Lower leg skin (tissue), 3 donors: Measurements from ENCODE around the gene FGF7.

Experiments
- POLR2A ChIP-seq, 2 donors: fragments of 450-650 bp; IDR thresholded peaks; one replicate each; pipeline ENCODE4 v1.6.1; 2016 to 2017; ENCODE audit warnings: antibody characterized with exemption in 2 of 2, mild to moderate bottlenecking in 1 of 2, moderate library complexity in 1 of 2
- TF ChIP-seq, protein P1 (sequence below), 3 donors: fragments of 450-650 bp; IDR thresholded peaks; one replicate each; pipeline ENCODE4 v1.5.1; 2016; ENCODE audit warnings: antibody characterized with exemption in 3 of 3, mild to moderate bottlenecking in 3 of 3, moderate library complexity in 2 of 3

DNA sequence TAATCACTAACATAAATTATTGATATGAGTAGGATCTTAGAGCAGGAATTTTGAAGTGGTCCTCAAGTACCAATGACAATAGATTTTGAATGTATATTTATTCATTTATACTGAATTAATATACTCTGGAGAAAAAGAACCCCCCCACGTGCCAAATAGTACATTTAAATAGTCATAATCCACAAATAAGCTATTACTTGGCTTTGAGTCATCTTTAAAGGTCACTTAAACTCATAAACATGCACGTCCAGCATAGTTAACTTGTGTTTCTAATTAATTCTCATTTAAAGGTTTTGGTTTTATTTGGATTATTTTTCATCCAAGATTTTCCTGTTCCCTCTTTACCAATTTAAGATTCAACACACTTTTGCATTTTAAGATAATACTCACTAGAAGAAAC is 35.1 kb downstream of the FGF7 start:
- TF ChIP-seq POLR2A (IDR thresholded peaks at IDR 0.05): no peak
- TF ChIP-seq, protein P1, sequence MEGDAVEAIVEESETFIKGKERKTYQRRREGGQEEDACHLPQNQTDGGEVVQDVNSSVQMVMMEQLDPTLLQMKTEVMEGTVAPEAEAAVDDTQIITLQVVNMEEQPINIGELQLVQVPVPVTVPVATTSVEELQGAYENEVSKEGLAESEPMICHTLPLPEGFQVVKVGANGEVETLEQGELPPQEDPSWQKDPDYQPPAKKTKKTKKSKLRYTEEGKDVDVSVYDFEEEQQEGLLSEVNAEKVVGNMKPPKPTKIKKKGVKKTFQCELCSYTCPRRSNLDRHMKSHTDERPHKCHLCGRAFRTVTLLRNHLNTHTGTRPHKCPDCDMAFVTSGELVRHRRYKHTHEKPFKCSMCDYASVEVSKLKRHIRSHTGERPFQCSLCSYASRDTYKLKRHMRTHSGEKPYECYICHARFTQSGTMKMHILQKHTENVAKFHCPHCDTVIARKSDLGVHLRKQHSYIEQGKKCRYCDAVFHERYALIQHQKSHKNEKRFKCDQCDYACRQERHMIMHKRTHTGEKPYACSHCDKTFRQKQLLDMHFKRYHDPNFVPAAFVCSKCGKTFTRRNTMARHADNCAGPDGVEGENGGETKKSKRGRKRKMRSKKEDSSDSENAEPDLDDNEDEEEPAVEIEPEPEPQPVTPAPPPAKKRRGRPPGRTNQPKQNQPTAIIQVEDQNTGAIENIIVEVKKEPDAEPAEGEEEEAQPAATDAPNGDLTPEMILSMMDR (IDR thresholded peaks at IDR 0.05): no peak
